HCT116 (cell line): ENCODE measurements around the gene TLE3. TPM values are rescaled to one million over a fixed set of nuclear protein-coding genes. Genes with fewer than 3 reads are reported as not detected.

Experiments
- ATAC-seq: fragments of 200-7000 bp; cut with Tn5 transposase; 2 replicates; pipeline ENCODE4 v1.9.1; 2020; ENCODE audit warnings: mild to moderate bottlenecking, moderate library complexity
- BruUV-seq: library from RNA; stranded (reverse); fragments of 400-500 nt; replicated peaks from 2 replicates; lab custom pipeline; 2021; lab: Mats Ljungman, UMichigan
- CTCF ChIA-PET: fragments of 300-600 bp; sonication (Branson Sonifier 250); formaldehyde crosslinking; loops from one replicate; lab custom pipeline; 2021; ENCODE audit warnings: antibody characterized with exemption; lab: Charles Lee
- POLR2A ChIA-PET: fragments of 300-600, 350-600 bp; sonication (Branson Sonifier 250); formaldehyde crosslinking; loops from one replicate; lab custom pipeline; 2021; ENCODE audit warnings: antibody characterized with exemption; lab: Charles Lee
- RAD21 ChIA-PET, 2 experiments: fragments of 300-600 bp; sonication (Branson Sonifier 250); formaldehyde crosslinking; loops; one replicate each; lab custom pipeline; 2023; ENCODE audit warnings: low total read pairs in 2 of 2; ENCODE audit not compliant: uncharacterized antibody in 2 of 2, unreplicated experiment in 2 of 2, low non-redundant PET in 1 of 2; lab: Charles Lee
- DNase-seq: peaks from one replicate; pipeline ENCODE4 v3.0.0-alpha.2; 2010; ENCODE audit warnings: low read depth, low spot score
- H2AFZ ChIP-seq: fragments of 200-600 bp; shearing (Covaris generic), sonication (generic); 2 replicates; pipeline ENCODE4 v1.6.1; 2017; ENCODE audit warnings: low read depth, mixed run types, mixed read lengths, antibody characterized with exemption, low read length; ENCODE audit not compliant: poor library complexity, severe bottlenecking
- H3K27ac ChIP-seq: 2 replicates; pipeline ENCODE4 v1.5.1; 2012; ENCODE audit warnings: low read depth, low read length
- H3K27me3 ChIP-seq: fragments of 200-600 bp; sonication (generic); 2 replicates; pipeline ENCODE4 v1.6.1; 2016; ENCODE audit warnings: mixed run types, low read length, mixed read lengths; ENCODE audit not compliant: insufficient read depth
- H3K36me3 ChIP-seq, 2 experiments: fragments of 200-500 bp in 1 of 2; fragments of 200-600 bp in 1 of 2; sonication (Bioruptor generic) in 1 of 2; sonication (generic) in 1 of 2; 2 replicates each; pipeline versions ENCODE4 v1.5.1 to v1.6.1; 2014 to 2016; ENCODE audit warnings: low read length in 2 of 2, inconsistent platforms in 1 of 2, mixed read lengths in 1 of 2, mixed run types in 1 of 2; ENCODE audit not compliant: insufficient read depth in 2 of 2, control insufficient read depth in 1 of 2
- H3K4me1 ChIP-seq, 2 experiments: fragments of 200-600 bp in 1 of 2; sonication (generic) in 1 of 2; 2 replicates each; pipeline versions ENCODE4 v1.5.1 to v1.6.1; 2012 to 2017; ENCODE audit warnings: low read length in 2 of 2, inconsistent platforms in 1 of 2, mild to moderate bottlenecking in 1 of 2, mixed read lengths in 1 of 2, mixed run types in 1 of 2, moderate library complexity in 1 of 2; ENCODE audit not compliant: insufficient read depth in 2 of 2, control insufficient read depth in 1 of 2
- H3K4me2 ChIP-seq: fragments of 200-600 bp; sonication (generic); 2 replicates; pipeline ENCODE4 v1.6.1; 2017; ENCODE audit warnings: mixed run types, low read length, mixed read lengths
- H3K4me3 ChIP-seq, 2 experiments: fragments of 200-600 bp in 1 of 2; sonication (generic) in 1 of 2; replicated peaks in 1 of 2; 2 replicates each; pipeline ENCODE4 v1.5.1; 2011 to 2016; ENCODE audit warnings: low read length in 2 of 2, control low read depth in 1 of 2, low read depth in 1 of 2, mild to moderate bottlenecking in 1 of 2, mixed read lengths in 1 of 2, mixed run types in 1 of 2
- H3K79me2 ChIP-seq: fragments of 200-600 bp; sonication (generic); 2 replicates; pipeline ENCODE4 v1.6.1; 2017; ENCODE audit warnings: mild to moderate bottlenecking, mixed run types, low read length, moderate library complexity, mixed read lengths; ENCODE audit not compliant: insufficient read depth
- H3K9ac ChIP-seq: fragments of 200-600 bp; sonication (generic); 2 replicates; pipeline ENCODE4 v1.6.1; 2016; ENCODE audit warnings: low read length, mixed read lengths
- H3K9me2 ChIP-seq: fragments of 200-600 bp; sonication (generic), shearing (Covaris generic); 2 replicates; pipeline ENCODE4 v1.6.1; 2017; ENCODE audit warnings: mixed run types, mild to moderate bottlenecking, moderate library complexity; ENCODE audit not compliant: insufficient read depth
- H3K9me3 ChIP-seq, 2 experiments: fragments of 200-500 bp in 1 of 2; fragments of 200-600 bp in 1 of 2; sonication (Bioruptor generic) in 1 of 2; sonication (generic) in 1 of 2; 2 replicates each; pipeline ENCODE4 v1.6.1; 2014 to 2017; ENCODE audit warnings: low read length in 2 of 2, mixed read lengths in 2 of 2, inconsistent platforms in 1 of 2, low read depth in 1 of 2, mild to moderate bottlenecking in 1 of 2, mixed run types in 1 of 2, moderate library complexity in 1 of 2; ENCODE audit not compliant: control insufficient read depth in 1 of 2, insufficient read depth in 1 of 2
- H4K20me1 ChIP-seq: fragments of 200-600 bp; sonication (generic), shearing (Covaris generic); 2 replicates; pipeline ENCODE4 v1.6.1; 2017; ENCODE audit warnings: mixed run types, mild to moderate bottlenecking, moderate library complexity; ENCODE audit not compliant: insufficient read depth
- ATF3 ChIP-seq: IDR thresholded peaks from 2 replicates; pipeline ENCODE4 v1.6.1; 2012
- CBX3 ChIP-seq: IDR thresholded peaks from 2 replicates; pipeline ENCODE4 v1.6.1; 2012; ENCODE audit warnings: low read depth
- EGR1 ChIP-seq: IDR thresholded peaks from 2 replicates; pipeline ENCODE4 v1.6.1; 2012; ENCODE audit warnings: low read depth
- ELF1 ChIP-seq: IDR thresholded peaks from 2 replicates; pipeline ENCODE4 v1.6.1; 2012; ENCODE audit warnings: low read depth, borderline replicate concordance
- EZH2 ChIP-seq: fragments of 200-600 bp; sonication (generic); IDR thresholded peaks from 2 replicates; pipeline ENCODE4 v1.6.1; 2017; ENCODE audit warnings: antibody characterized with exemption, mixed run types
- EZH2phosphoT487 ChIP-seq: fragments of 200-600 bp; IDR thresholded peaks from 2 replicates; pipeline ENCODE4 v1.6.1; 2018; ENCODE audit warnings: antibody characterized with exemption, borderline replicate concordance
- FOSL1 ChIP-seq: IDR thresholded peaks from 2 replicates; pipeline ENCODE4 v1.6.1; 2012; ENCODE audit warnings: low read depth
- JUND ChIP-seq: IDR thresholded peaks from 2 replicates; pipeline ENCODE4 v1.6.1; 2012
- POLR2AphosphoS5 ChIP-seq: IDR thresholded peaks from 2 replicates; pipeline ENCODE4 v1.6.1; 2011; ENCODE audit warnings: mild to moderate bottlenecking, low read depth, low read length, moderate library complexity
- RAD21 ChIP-seq: IDR thresholded peaks from 2 replicates; pipeline ENCODE4 v1.6.1; 2012; ENCODE audit warnings: low read depth, mild to moderate bottlenecking
- REST ChIP-seq: IDR thresholded peaks from 2 replicates; pipeline ENCODE4 v1.6.1; 2012; ENCODE audit warnings: low read depth
- SIN3A ChIP-seq: IDR thresholded peaks from 2 replicates; pipeline ENCODE4 v1.6.1; 2012; ENCODE audit warnings: low read depth
- SP1 ChIP-seq: IDR thresholded peaks from 2 replicates; pipeline ENCODE4 v1.6.1; 2012; ENCODE audit warnings: low read depth
- TCF7L2 ChIP-seq: IDR thresholded peaks from 2 replicates; pipeline ENCODE4 v1.7.0; 2011; ENCODE audit warnings: borderline replicate concordance, inconsistent platforms; ENCODE audit not compliant: insufficient read depth, insufficient read length; ENCODE audit errors: extremely low read depth
- ZBTB33 ChIP-seq: IDR thresholded peaks from 2 replicates; pipeline ENCODE4 v1.6.1; 2011; ENCODE audit warnings: mild to moderate bottlenecking, low read length, moderate library complexity; ENCODE audit not compliant: insufficient replicate concordance; ENCODE audit errors: extremely low read depth
- ZFX ChIP-seq: fragments of 450-650 bp; IDR thresholded peaks from 2 replicates; pipeline ENCODE4 v1.6.1; 2017
- ZNF274 ChIP-seq: fragments of 200-500 bp; sonication (Bioruptor generic); IDR thresholded peaks from 2 replicates; pipeline ENCODE4 v1.6.1; 2014; ENCODE audit warnings: mild to moderate bottlenecking, low read depth, low read length, inconsistent platforms
- intact Hi-C: fragments of 100-400 bp; cut with micrococcal nuclease; formaldehyde crosslinking; loops from 2 replicates; pipeline ENCODE4 v1.10.0; 2022
- total RNA-seq: library from RNA; stranded (reverse); gene quantifications from one replicate; pipeline ENCODE4 v1.2.1, GENCODE V29; 2021; ENCODE audit not compliant: unreplicated experiment
- TF ChIP-seq, protein P1 (sequence below): IDR thresholded peaks from 2 replicates; pipeline ENCODE4 v1.6.1; 2012
- TF ChIP-seq, protein P2 (sequence below), 3 experiments: fragments of 200-600 bp in 1 of 3; sonication (generic) in 1 of 3; IDR thresholded peaks in 2 of 3; conservative IDR thresholded peaks in 1 of 3; 2 replicates each; pipeline ENCODE4 v1.5.1; 2012 to 2017; ENCODE audit warnings: low read depth in 2 of 3, low read length in 2 of 3, antibody characterized with exemption in 1 of 3, borderline replicate concordance in 1 of 3, control low read depth in 1 of 3, mild to moderate bottlenecking in 1 of 3, mixed read lengths in 1 of 3, mixed run types in 1 of 3, moderate library complexity in 1 of 3; ENCODE audit not compliant: insufficient read depth in 1 of 3

The TLE3 gene
- total RNA-seq, 1 experiment from 2014 or later: 53.9 TPM

- no peak overlapping the region for H3K9ac ChIP-seq
- no peaks in the 10 kb centered on the region for H3K79me2 ChIP-seq
- no peaks in the 10 kb centered on the region for H3K9me2 ChIP-seq
- ATAC-seq (no peak), DNase-seq (no peak)
- no peaks in the 10 kb centered on the region for H3K36me3 ChIP-seq
- no peaks in the 10 kb centered on the region for H3K9me3 ChIP-seq
- 0 out of 2 replicates have a peak, but pooled peaks cover 7% of the 10 kb centered on the region for H3K27me3 ChIP-seq
- no TSS peak for BruUV-seq
- H3K4me1 ChIP-seq: no peaks in the 10 kb centered on the region
- intact Hi-C loops: loop anchor here (10.0 kb wide), 1 partner anchor 239 kb away; no protein-coding TSS in a partner anchor
- no peaks in the 10 kb centered on the region for H4K20me1 ChIP-seq
- H3K4me2 ChIP-seq: no peak overlapping the region
- POLR2A ChIA-PET: no interaction called here
- TF ChIP-seq EZH2 (no peak), ZFX (no peak), ELF1 (no peak), POLR2AphosphoS5 (no peak), REST (no peak), SIN3A (no peak), EGR1 (no peak), RAD21 (no peak), EZH2phosphoT487 (no peak), ZNF274 (no peak), CBX3 (no peak), JUND (no peak), ATF3 (no peak), FOSL1 (no peak), SP1 (no peak), ZBTB33 (no peak), TCF7L2 (no peak)
- TF ChIP-seq, protein P1, sequence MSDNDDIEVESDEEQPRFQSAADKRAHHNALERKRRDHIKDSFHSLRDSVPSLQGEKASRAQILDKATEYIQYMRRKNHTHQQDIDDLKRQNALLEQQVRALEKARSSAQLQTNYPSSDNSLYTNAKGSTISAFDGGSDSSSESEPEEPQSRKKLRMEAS: no peak
- TF ChIP-seq, protein P2, sequence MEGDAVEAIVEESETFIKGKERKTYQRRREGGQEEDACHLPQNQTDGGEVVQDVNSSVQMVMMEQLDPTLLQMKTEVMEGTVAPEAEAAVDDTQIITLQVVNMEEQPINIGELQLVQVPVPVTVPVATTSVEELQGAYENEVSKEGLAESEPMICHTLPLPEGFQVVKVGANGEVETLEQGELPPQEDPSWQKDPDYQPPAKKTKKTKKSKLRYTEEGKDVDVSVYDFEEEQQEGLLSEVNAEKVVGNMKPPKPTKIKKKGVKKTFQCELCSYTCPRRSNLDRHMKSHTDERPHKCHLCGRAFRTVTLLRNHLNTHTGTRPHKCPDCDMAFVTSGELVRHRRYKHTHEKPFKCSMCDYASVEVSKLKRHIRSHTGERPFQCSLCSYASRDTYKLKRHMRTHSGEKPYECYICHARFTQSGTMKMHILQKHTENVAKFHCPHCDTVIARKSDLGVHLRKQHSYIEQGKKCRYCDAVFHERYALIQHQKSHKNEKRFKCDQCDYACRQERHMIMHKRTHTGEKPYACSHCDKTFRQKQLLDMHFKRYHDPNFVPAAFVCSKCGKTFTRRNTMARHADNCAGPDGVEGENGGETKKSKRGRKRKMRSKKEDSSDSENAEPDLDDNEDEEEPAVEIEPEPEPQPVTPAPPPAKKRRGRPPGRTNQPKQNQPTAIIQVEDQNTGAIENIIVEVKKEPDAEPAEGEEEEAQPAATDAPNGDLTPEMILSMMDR (IDR thresholded peaks at IDR 0.05 in 2 of 3, conservative IDR thresholded peaks at IDR 0.05 in 1 of 3; ENCODE audit: borderline replicate concordance in 1 of 3, insufficient read depth in 1 of 3, low read depth in 2 of 3, low read length in 2 of 3): no peak
- RAD21 ChIA-PET: no interaction called here
- no peak overlapping the region for H3K27ac ChIP-seq
- H3K4me3 ChIP-seq: no peak overlapping the region
- no peak overlapping the region for H2AFZ ChIP-seq
- CTCF ChIA-PET: no interaction called here
Observed at GRCh38 chr15:70125605-70126004, 27.9 kb upstream of the TLE3 start.
